B cell (primary cell): Measurements from ENCODE around the gene GCKR.

ENCODE experiments used
- EZH2 ChIP-seq: IDR thresholded peaks from 2 replicates; pipeline ENCODE4 v1.6.1; 2012; ENCODE audit warnings: borderline replicate concordance, low read depth, mild to moderate bottlenecking, moderate library complexity, low read length; ENCODE audit not compliant: insufficient read depth, poor library complexity, severe bottlenecking
- TF ChIP-seq, protein P1 (sequence below): fragments of 200-600 bp; IDR thresholded peaks from one replicate; pipeline ENCODE4 v1.8.0; 2022; ENCODE audit warnings: antibody characterized with exemption, mild to moderate bottlenecking

DNA sequence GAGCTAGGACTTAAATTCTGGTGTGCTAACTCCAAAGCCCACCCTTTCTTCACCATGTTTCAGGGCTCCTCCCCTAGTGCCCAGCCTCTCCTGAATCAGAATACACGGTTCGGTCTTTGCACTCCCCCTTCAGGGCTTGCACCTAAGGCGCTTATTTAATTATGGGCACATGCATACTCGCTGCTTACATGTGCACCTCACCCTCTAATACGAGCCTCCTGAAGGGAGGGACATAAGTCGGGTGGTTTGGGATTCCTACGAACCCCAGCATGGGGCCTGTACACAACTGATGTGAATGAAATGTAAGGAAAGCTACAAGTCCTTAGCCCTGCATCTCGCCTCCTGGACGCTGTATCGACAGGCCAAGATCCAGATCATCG lies 7.5 kb upstream of the GCKR start:
- TF ChIP-seq, protein P1, sequence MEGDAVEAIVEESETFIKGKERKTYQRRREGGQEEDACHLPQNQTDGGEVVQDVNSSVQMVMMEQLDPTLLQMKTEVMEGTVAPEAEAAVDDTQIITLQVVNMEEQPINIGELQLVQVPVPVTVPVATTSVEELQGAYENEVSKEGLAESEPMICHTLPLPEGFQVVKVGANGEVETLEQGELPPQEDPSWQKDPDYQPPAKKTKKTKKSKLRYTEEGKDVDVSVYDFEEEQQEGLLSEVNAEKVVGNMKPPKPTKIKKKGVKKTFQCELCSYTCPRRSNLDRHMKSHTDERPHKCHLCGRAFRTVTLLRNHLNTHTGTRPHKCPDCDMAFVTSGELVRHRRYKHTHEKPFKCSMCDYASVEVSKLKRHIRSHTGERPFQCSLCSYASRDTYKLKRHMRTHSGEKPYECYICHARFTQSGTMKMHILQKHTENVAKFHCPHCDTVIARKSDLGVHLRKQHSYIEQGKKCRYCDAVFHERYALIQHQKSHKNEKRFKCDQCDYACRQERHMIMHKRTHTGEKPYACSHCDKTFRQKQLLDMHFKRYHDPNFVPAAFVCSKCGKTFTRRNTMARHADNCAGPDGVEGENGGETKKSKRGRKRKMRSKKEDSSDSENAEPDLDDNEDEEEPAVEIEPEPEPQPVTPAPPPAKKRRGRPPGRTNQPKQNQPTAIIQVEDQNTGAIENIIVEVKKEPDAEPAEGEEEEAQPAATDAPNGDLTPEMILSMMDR, result no peak
- no peak for TF ChIP-seq EZH2
